C4-2B (cell line): ENCODE results near the gene PSMF1.

Experiments
- CTCF ChIP-seq: fragments of 450-650 bp; conservative IDR thresholded peaks from 2 replicates; pipeline ENCODE4 v1.5.1; 2017; ENCODE audit warnings: mild to moderate bottlenecking
- ZFX ChIP-seq: fragments of 450-650 bp; IDR thresholded peaks from 2 replicates; pipeline ENCODE4 v1.6.1; 2017

GRCh38 chr20:1207293-1207878 lies 89.0 kb downstream of the PSMF1 start:
- TF ChIP-seq CTCF (no peak), ZFX (no peak)
